Activated CD8-positive, alpha-beta memory T cell treated with anti-CD3 and anti-CD28 coated beads, Interleukin-2, amount 50 U/mL, for 48 hours (primary cell): Measurements from ENCODE around the gene CDK6.

Experiments
- DNase-seq: peaks from one replicate; pipeline ENCODE4 v3.0.0-alpha.2; 2020

Gene CDK6

GRCh38 chr7:92569137-92569536 is 267.2 kb downstream of the CDK6 start:
- DNase-seq, result no peak

DNA sequence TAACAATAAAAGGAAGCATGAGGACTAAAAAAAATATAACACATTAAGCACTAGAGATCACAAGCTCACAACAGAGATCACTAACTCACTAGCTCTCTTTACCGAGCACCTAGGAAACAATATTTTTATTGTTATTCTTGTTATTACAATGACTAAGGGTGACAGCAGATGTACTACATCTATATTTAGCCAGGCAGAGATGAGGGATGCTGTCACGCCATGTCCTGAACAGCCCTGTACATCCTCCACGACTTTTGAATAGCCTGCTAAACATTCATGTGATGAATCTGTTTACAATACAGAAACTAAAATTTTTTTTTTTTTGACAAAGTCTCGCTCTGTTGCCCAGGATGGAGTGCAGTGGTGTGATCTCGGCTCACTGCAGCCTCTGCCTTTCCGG is 268.9 kb downstream of the CDK6 start:
- DNase-seq, result no peak

GRCh38 chr7:92563345-92563744 is 273.0 kb downstream of the CDK6 start:
- DNase-seq, result no peak

- no peak for DNase-seq
Observed at GRCh38 chr7:92560602-92561001, 275.8 kb downstream of the CDK6 start.

- no peak for DNase-seq
Observed at GRCh38 chr7:92557808-92558362, 278.5 kb downstream of the CDK6 start.

DNA sequence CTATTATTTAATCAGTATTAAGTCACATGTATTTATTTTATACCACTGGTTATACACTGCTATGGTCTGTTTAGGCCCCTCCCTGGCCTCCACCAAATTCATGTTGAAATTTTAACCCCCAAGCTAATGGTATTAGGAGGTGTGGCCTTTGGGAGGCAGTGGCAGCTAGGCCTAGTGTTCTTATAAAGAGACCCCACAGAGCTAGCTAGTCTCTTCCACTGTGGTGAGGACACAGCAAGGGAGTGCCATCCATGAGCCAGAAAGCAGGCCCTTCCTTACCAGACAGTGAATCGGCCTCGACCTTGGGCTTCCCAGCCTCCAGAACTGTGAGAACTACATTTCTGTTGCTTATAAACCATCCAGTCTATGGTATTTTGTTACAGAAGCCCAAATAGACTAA is 279.1 kb downstream of the CDK6 start:
- no peak for DNase-seq
